ENCODE data around the gene ERMP1.
"Not testable (repeated sequence)": the region's sequence is repeated elsewhere in the genome, so short reads cannot be mapped to it uniquely, and the experiment has no call there.

GRCh38 chr9:5800378-5800777 is 32.5 kb downstream of the ERMP1 start:
- TF ChIP-seq, protein P1, sequence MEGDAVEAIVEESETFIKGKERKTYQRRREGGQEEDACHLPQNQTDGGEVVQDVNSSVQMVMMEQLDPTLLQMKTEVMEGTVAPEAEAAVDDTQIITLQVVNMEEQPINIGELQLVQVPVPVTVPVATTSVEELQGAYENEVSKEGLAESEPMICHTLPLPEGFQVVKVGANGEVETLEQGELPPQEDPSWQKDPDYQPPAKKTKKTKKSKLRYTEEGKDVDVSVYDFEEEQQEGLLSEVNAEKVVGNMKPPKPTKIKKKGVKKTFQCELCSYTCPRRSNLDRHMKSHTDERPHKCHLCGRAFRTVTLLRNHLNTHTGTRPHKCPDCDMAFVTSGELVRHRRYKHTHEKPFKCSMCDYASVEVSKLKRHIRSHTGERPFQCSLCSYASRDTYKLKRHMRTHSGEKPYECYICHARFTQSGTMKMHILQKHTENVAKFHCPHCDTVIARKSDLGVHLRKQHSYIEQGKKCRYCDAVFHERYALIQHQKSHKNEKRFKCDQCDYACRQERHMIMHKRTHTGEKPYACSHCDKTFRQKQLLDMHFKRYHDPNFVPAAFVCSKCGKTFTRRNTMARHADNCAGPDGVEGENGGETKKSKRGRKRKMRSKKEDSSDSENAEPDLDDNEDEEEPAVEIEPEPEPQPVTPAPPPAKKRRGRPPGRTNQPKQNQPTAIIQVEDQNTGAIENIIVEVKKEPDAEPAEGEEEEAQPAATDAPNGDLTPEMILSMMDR (IDR thresholded peaks at IDR 0.05; ENCODE audit: low read length) = not testable (repeated sequence)
- TF ChIP-seq EZH2 (IDR thresholded peaks at IDR 0.05; ENCODE audit: borderline replicate concordance, low read length) = not testable (repeated sequence)
